MG63 (cell line): ENCODE data around the gene CISD3. TPM values are rescaled to one million over a fixed set of nuclear protein-coding genes. Genes with fewer than 3 reads are reported as not detected.

Experiments
- DNase-seq: peaks from one replicate; pipeline ENCODE4 v3.0.0-alpha.2; 2020
- H3K27me3 ChIP-seq: fragments of 250-450 bp; sonication (Bioruptor Pico); 2 replicates; pipeline ENCODE4 v1.5.1; 2020; ENCODE audit warnings: mild to moderate bottlenecking, moderate library complexity
- H3K36me3 ChIP-seq: fragments of 250-450 bp; sonication (Bioruptor Pico); 2 replicates; pipeline ENCODE4 v1.5.1; 2020; ENCODE audit warnings: mild to moderate bottlenecking, moderate library complexity
- H3K4me3 ChIP-seq: fragments of 250-450 bp; sonication (Bioruptor Pico); 2 replicates; pipeline ENCODE4 v1.5.1; 2020; ENCODE audit warnings: mild to moderate bottlenecking, moderate library complexity
- H3K9me3 ChIP-seq: fragments of 250-450 bp; sonication (Bioruptor Pico); 2 replicates; pipeline ENCODE4 v1.5.1; 2020; ENCODE audit warnings: mild to moderate bottlenecking, moderate library complexity
- total RNA-seq: library from RNA; depleted of rRNA; stranded (reverse); fragments of >200 nt; shearing (Covaris generic); gene quantifications from 2 replicates; pipeline ENCODE4 v1.2.3, GENCODE V29; 2014; ENCODE audit warnings: low replicate concordance

The CISD3 gene
- total RNA-seq, 1 experiment from 2014 or later: 29.1 TPM

- Histone ChIP-seq H3K27me3 (no peaks in the 10 kb centered on the region), H3K9me3 (no peaks in the 10 kb centered on the region), H3K4me3 (peak overlapping the region; percentile 91), H3K36me3 (peaks cover 21% of the 10 kb centered on the region)
- DNase-seq: no peak
Observed at GRCh38 chr17:38746004-38746848, 16.1 kb downstream of the CISD3 start.

GRCh38 chr17:38746849-38747462, 16.8 kb downstream of the CISD3 start:
- Histone ChIP-seq H3K36me3 (peaks cover 21% of the 10 kb centered on the region), H3K27me3 (no peaks in the 10 kb centered on the region)
- no peak for DNase-seq

GRCh38 chr17:38747463-38748148, 17.5 kb downstream of the CISD3 start:
- peak; percentile 58 for DNase-seq
- H3K36me3 ChIP-seq: peaks cover 18% of the 10 kb centered on the region

More at GRCh38 chr17:38746849-38747462, 16.8 kb downstream of the CISD3 start:
- Histone ChIP-seq H3K4me3 (peak overlapping the region; percentile 91), H3K9me3 (no peaks in the 10 kb centered on the region)

GRCh38 chr17:38748149-38748891, 18.2 kb downstream of the CISD3 start, which contains the start of gene PCGF2:
PCGF2 (minus strand) TSS chr17:38748336; CDS start chr17:38740402, 7,934 bp downstream.
- H3K27me3 ChIP-seq: no peaks in the 10 kb centered on the region
- DNase-seq: peak; percentile 91
- H3K9me3 ChIP-seq: no peaks in the 10 kb centered on the region
- peak within 1 kb of the TSS; percentile 91 for H3K4me3 ChIP-seq
- H3K36me3 ChIP-seq: peaks cover 19% of the 10 kb centered on the region

More at GRCh38 chr17:38747463-38748148, 17.5 kb downstream of the CISD3 start:
- H3K27me3 ChIP-seq: no peaks in the 10 kb centered on the region
- peak overlapping the region; percentile 91 for H3K4me3 ChIP-seq
- no peaks in the 10 kb centered on the region for H3K9me3 ChIP-seq

GRCh38 chr17:38748892-38749222, 18.7 kb downstream of the CISD3 start:
- DNase-seq: no peak
- no peaks in the 10 kb centered on the region for H3K9me3 ChIP-seq
- H3K27me3 ChIP-seq: no peaks in the 10 kb centered on the region
- H3K4me3 ChIP-seq: peak overlapping the region; percentile 53
- H3K36me3 ChIP-seq: peaks cover 23% of the 10 kb centered on the region

- Histone ChIP-seq H3K9me3 (no peaks in the 10 kb centered on the region), H3K27me3 (no peaks in the 10 kb centered on the region), H3K4me3 (peak overlapping the region; percentile 53), H3K36me3 (peaks cover 27% of the 10 kb centered on the region)
- DNase-seq: peak; percentile 95
Observed at GRCh38 chr17:38749223-38750043, 19.3 kb downstream of the CISD3 start.

GRCh38 chr17:38750044-38750311, 19.8 kb downstream of the CISD3 start:
- Histone ChIP-seq H3K27me3 (no peaks in the 10 kb centered on the region), H3K9me3 (no peaks in the 10 kb centered on the region), H3K36me3 (peaks cover 27% of the 10 kb centered on the region), H3K4me3 (peak overlapping the region; percentile 53)
- DNase-seq: no peak

GRCh38 chr17:38750312-38751121, 20.4 kb downstream of the CISD3 start:
- peaks cover 25% of the 10 kb centered on the region for H3K36me3 ChIP-seq
- no peaks in the 10 kb centered on the region for H3K27me3 ChIP-seq
- no peaks in the 10 kb centered on the region for H3K9me3 ChIP-seq
- no peak for DNase-seq
- H3K4me3 ChIP-seq: peak overlapping the region; percentile 53

GRCh38 chr17:38751144-38751807, 21.1 kb downstream of the CISD3 start:
- Histone ChIP-seq H3K4me3 (peak overlapping the region; percentile 76), H3K27me3 (no peaks in the 10 kb centered on the region)
- peak; percentile 50 for DNase-seq

GRCh38 chr17:38751808-38752307, 21.7 kb downstream of the CISD3 start:
- DNase-seq: peak; percentile 77
- Histone ChIP-seq H3K36me3 (peaks cover 36% of the 10 kb centered on the region), H3K4me3 (peak overlapping the region; percentile 76), H3K9me3 (no peaks in the 10 kb centered on the region), H3K27me3 (no peaks in the 10 kb centered on the region)

More at GRCh38 chr17:38751144-38751807, 21.1 kb downstream of the CISD3 start:
- Histone ChIP-seq H3K36me3 (peaks cover 31% of the 10 kb centered on the region), H3K9me3 (no peaks in the 10 kb centered on the region)

- peak; percentile 99 for DNase-seq
Observed at GRCh38 chr17:38752308-38753070, 22.3 kb downstream of the CISD3 start, which contains the start of gene PSMB3. PSMB3 (plus strand) TSS chr17:38752741; CDS start chr17:38752827, 86 bp downstream.

GRCh38 chr17:38753071-38753506, 22.9 kb downstream of the CISD3 start:
- no peaks in the 10 kb centered on the region for H3K27me3 ChIP-seq
- peaks cover 44% of the 10 kb centered on the region for H3K36me3 ChIP-seq
- H3K9me3 ChIP-seq: no peaks in the 10 kb centered on the region
- DNase-seq: no peak
- H3K4me3 ChIP-seq: peak overlapping the region; percentile 76

More at GRCh38 chr17:38752308-38753070, 22.3 kb downstream of the CISD3 start, which contains the start of gene PSMB3:
- H3K9me3 ChIP-seq: no peaks in the 10 kb centered on the region
- peaks cover 41% of the 10 kb centered on the region for H3K36me3 ChIP-seq
- peak within 1 kb of the TSS; percentile 76 for H3K4me3 ChIP-seq
- no peaks in the 10 kb centered on the region for H3K27me3 ChIP-seq

- H3K36me3 ChIP-seq: peaks cover 89% of the 10 kb centered on the region
- peak; percentile 24 for DNase-seq
Observed at GRCh38 chr17:38761612-38762011, 31.5 kb downstream of the CISD3 start.

GRCh38 chr17:38762231-38762630, 32.1 kb downstream of the CISD3 start:
- no peaks in the 10 kb centered on the region for H3K9me3 ChIP-seq
- peaks cover 91% of the 10 kb centered on the region for H3K36me3 ChIP-seq
- no peak overlapping the region for H3K4me3 ChIP-seq
- DNase-seq: no peak
- no peaks in the 10 kb centered on the region for H3K27me3 ChIP-seq

More at GRCh38 chr17:38761612-38762011, 31.5 kb downstream of the CISD3 start:
- Histone ChIP-seq H3K27me3 (no peaks in the 10 kb centered on the region), H3K4me3 (no peak overlapping the region), H3K9me3 (no peaks in the 10 kb centered on the region)
